GM23338 (cell line): ENCODE data around the gene ABCA4. TPM values are rescaled to one million over a fixed set of nuclear protein-coding genes. Genes with fewer than 3 reads are reported as not detected.

Experiments
- ATAC-seq: fragments of 200-7000 bp; cut with Tn5 transposase; 3 replicates; pipeline ENCODE4 v1.9.1; 2020
- DNase-seq: peaks from one replicate; pipeline ENCODE4 v3.0.0-alpha.2; 2015; ENCODE audit warnings: low spot score
- H2AFZ ChIP-seq: fragments of 200-600 bp; sonication (generic); 2 replicates; pipeline ENCODE4 v1.8.0; 2016; ENCODE audit warnings: antibody characterized with exemption, mild to moderate bottlenecking, moderate library complexity
- H3F3A ChIP-seq: fragments of 200-600 bp; sonication (generic); replicated peaks from 2 replicates; pipeline ENCODE4 v1.8.0; 2017; ENCODE audit warnings: antibody characterized with exemption, mixed run types, low read depth
- H3K27ac ChIP-seq: fragments of 200-600 bp; sonication (generic); 2 replicates; pipeline ENCODE4 v1.6.1; 2016; ENCODE audit warnings: low read depth
- H3K27me3 ChIP-seq: fragments of 200-600 bp; sonication (generic); 2 replicates; pipeline ENCODE4 v1.8.0; 2016; ENCODE audit warnings: mild to moderate bottlenecking, mixed run types, moderate library complexity; ENCODE audit not compliant: insufficient read depth
- H3K36me3 ChIP-seq: fragments of 200-600 bp; sonication (generic); 2 replicates; pipeline ENCODE4 v1.8.0; 2016; ENCODE audit warnings: mild to moderate bottlenecking; ENCODE audit not compliant: insufficient read depth
- H3K4me1 ChIP-seq: fragments of 200-600 bp; sonication (generic); 2 replicates; pipeline ENCODE4 v1.8.0; 2016; ENCODE audit warnings: mild to moderate bottlenecking, moderate library complexity; ENCODE audit not compliant: insufficient read depth
- H3K4me2 ChIP-seq: fragments of 200-600 bp; sonication (generic); 2 replicates; pipeline ENCODE4 v1.7.1; 2017; ENCODE audit warnings: mixed run types
- H3K4me3 ChIP-seq: fragments of 200-600 bp; sonication (generic); 2 replicates; pipeline ENCODE4 v1.6.1; 2016; ENCODE audit warnings: mixed run types
- H3K79me2 ChIP-seq: fragments of 200-600 bp; sonication (generic); replicated peaks from 2 replicates; pipeline ENCODE4 v1.8.0; 2017; ENCODE audit warnings: mild to moderate bottlenecking; ENCODE audit not compliant: insufficient read depth
- H3K9me2 ChIP-seq: fragments of 200-600 bp; sonication (generic); 2 replicates; pipeline ENCODE4 v1.8.0; 2017; ENCODE audit not compliant: insufficient read depth
- H4K20me1 ChIP-seq: fragments of 200-600 bp; sonication (generic); replicated peaks from 2 replicates; pipeline ENCODE4 v1.8.0; 2017; ENCODE audit warnings: mild to moderate bottlenecking; ENCODE audit not compliant: insufficient read depth
- H3K27ac Mint-ChIP-seq: 2 replicates; pipeline ENCODE4 v1.8.0; 2020; ENCODE audit warnings: inconsistent platforms, mild to moderate bottlenecking, moderate library complexity, mixed read lengths
- H3K27me3 Mint-ChIP-seq: 3 replicates; pipeline ENCODE4 v1.8.0; 2022; ENCODE audit warnings: low read depth, mild to moderate bottlenecking, moderate library complexity, mixed read lengths, inconsistent platforms; ENCODE audit not compliant: insufficient read depth, poor library complexity
- H3K36me3 Mint-ChIP-seq: 3 replicates; pipeline ENCODE4 v1.8.0; 2021; ENCODE audit warnings: low read depth, mild to moderate bottlenecking, inconsistent platforms, moderate library complexity, mixed read lengths
- H3K4me1 Mint-ChIP-seq: 3 replicates; pipeline ENCODE4 v1.8.0; 2020; ENCODE audit warnings: mild to moderate bottlenecking, inconsistent platforms, mixed read lengths
- H3K4me3 Mint-ChIP-seq: 3 replicates; pipeline ENCODE4 v1.8.0; 2021; ENCODE audit warnings: moderate library complexity, mild to moderate bottlenecking, inconsistent platforms, mixed read lengths
- H3K9me3 Mint-ChIP-seq: 3 replicates; pipeline ENCODE4 v1.8.0; 2020; ENCODE audit warnings: moderate library complexity, mild to moderate bottlenecking, inconsistent platforms, mixed read lengths
- EZH2 ChIP-seq: fragments of 200-600 bp; sonication (generic); IDR thresholded peaks from one replicate; pipeline ENCODE4 v1.8.0; 2017; ENCODE audit warnings: antibody characterized with exemption, mild to moderate bottlenecking, low read depth; ENCODE audit not compliant: unreplicated experiment
- STAT1 ChIP-seq: IDR thresholded peaks from one replicate; pipeline ENCODE4 v1.6.1; 2016; ENCODE audit warnings: antibody characterized with exemption; ENCODE audit not compliant: unreplicated experiment
- ZNF114 ChIP-seq: fragments of 250-450 bp; sonication (Bioruptor Pico); IDR thresholded peaks from 2 replicates; pipeline ENCODE4 v1.5.0; 2020; ENCODE audit warnings: mild to moderate bottlenecking, moderate library complexity
- ZNF331 ChIP-seq: fragments of 250-450 bp; sonication (Bioruptor Pico); IDR thresholded peaks from 2 replicates; pipeline ENCODE4 v1.5.0; 2020; ENCODE audit warnings: low read depth, mild to moderate bottlenecking, moderate library complexity
- polyA plus RNA-seq: library from polyadenylated mRNA; unstranded; fragments of >200 nt; fragmentation: Nextera tagmentation; extraction: Ambion mirVana; gene quantifications from 2 replicates; pipeline ENCODE4 v1.2.1, GENCODE V29; 2016
- total RNA-seq: library from RNA; depleted of rRNA; stranded (reverse); fragments of >200 nt; shearing (Covaris generic); gene quantifications from 2 replicates; pipeline ENCODE4 v1.2.3, GENCODE V29; 2014
- TF ChIP-seq, protein P1 (sequence below), 2 experiments: fragments of 200-600 bp in 1 of 2; sonication (generic) in 1 of 2; conservative IDR thresholded peaks; 2 replicates each; pipeline versions ENCODE4 v1.5.1 to v1.6.1; 2016 to 2017; ENCODE audit warnings: antibody characterized with exemption in 2 of 2, low read depth in 2 of 2, mild to moderate bottlenecking in 2 of 2, moderate library complexity in 1 of 2
- TF ChIP-seq, protein P2 (sequence below): fragments of 250-450 bp; sonication (Bioruptor Pico); IDR thresholded peaks from 2 replicates; pipeline ENCODE4 v1.5.0; 2020; ENCODE audit warnings: mild to moderate bottlenecking, moderate library complexity
- TF ChIP-seq, protein P3 (sequence below): IDR thresholded peaks from one replicate; pipeline ENCODE4 v1.6.1; 2018; ENCODE audit warnings: antibody characterized with exemption; ENCODE audit not compliant: unreplicated experiment

The ABCA4 gene
- total and polyA plus RNA-seq, 2 experiments from 2014 or later, result not detected

DNA sequence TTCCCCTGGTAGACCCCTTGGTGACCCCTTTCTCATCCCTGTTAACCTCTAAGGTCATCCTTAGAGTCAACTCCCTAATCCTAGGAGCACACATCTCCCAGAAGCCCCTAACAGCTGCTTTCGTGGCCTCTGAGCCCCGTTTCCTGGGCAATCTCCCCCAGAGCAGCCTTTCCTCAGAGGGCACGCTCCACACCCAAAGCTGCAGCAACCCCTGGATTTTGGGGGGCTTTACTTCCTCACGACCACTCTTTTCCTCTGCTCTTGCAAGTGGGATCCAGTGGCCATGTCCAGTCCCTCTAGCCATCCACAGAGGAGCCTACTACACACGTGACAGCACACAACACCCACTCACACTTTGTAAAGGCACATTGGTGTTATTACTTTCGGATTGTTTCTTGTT lies 13.8 kb downstream of the ABCA4 start:
- Histone ChIP-seq H3F3A (no peaks in the 10 kb centered on the region), H3K4me1 (peaks cover 20% of the 10 kb centered on the region), H3K36me3 (no peaks in the 10 kb centered on the region), H2AFZ (no peak overlapping the region), H3K79me2 (no peaks in the 10 kb centered on the region), H3K27me3 (no peaks in the 10 kb centered on the region), H3K9me2 (0 out of 2 replicates have a peak, but pooled peaks cover 3% of the 10 kb centered on the region), H3K4me2 (no peak overlapping the region), H4K20me1 (no peaks in the 10 kb centered on the region), H3K4me3 (no peak overlapping the region), H3K27ac (no peak overlapping the region)
- Mint-ChIP-seq H3K27ac (no peak overlapping the region), H3K9me3 (no peaks in the 10 kb centered on the region; the same call in 2 of the 3 replicates), H3K4me3 (no peak overlapping the region), H3K36me3 (no peaks in the 10 kb centered on the region; the same call in 2 of the 3 replicates), H3K27me3 (peaks cover 14% of the 10 kb centered on the region), H3K4me1 (peaks cover 46% of the 10 kb centered on the region)
- DNase-seq (no peak), ATAC-seq (no peak)
- no peak for TF ChIP-seq ZNF331 (CRISPR knock-in tag)
- TF ChIP-seq, protein P1, sequence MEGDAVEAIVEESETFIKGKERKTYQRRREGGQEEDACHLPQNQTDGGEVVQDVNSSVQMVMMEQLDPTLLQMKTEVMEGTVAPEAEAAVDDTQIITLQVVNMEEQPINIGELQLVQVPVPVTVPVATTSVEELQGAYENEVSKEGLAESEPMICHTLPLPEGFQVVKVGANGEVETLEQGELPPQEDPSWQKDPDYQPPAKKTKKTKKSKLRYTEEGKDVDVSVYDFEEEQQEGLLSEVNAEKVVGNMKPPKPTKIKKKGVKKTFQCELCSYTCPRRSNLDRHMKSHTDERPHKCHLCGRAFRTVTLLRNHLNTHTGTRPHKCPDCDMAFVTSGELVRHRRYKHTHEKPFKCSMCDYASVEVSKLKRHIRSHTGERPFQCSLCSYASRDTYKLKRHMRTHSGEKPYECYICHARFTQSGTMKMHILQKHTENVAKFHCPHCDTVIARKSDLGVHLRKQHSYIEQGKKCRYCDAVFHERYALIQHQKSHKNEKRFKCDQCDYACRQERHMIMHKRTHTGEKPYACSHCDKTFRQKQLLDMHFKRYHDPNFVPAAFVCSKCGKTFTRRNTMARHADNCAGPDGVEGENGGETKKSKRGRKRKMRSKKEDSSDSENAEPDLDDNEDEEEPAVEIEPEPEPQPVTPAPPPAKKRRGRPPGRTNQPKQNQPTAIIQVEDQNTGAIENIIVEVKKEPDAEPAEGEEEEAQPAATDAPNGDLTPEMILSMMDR (conservative IDR thresholded peaks at IDR 0.05; ENCODE audit: low read depth in 2 of 2), result no peak
- no peak for TF ChIP-seq ZNF114 (CRISPR knock-in tag)
- no peak for TF ChIP-seq STAT1

DNA sequence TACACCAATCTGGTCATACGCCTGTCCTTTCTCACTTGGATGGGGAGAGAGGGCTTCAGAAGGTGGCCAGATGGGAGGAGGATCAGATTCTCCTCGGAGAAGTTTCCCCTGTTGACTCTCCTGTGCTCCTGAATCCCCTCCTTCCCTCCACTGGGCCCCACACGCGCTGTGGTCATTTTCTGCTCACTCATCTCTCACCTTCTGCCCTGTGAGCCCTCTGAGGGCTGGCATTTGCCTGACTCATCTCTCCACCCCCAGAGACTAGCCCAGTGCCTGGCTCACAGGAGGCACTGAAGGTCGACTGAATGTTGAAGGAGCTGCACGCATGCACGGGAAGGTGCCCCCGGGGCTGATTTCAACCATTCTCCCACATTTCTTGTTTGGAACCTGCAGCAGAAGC lies 14.2 kb downstream of the ABCA4 start:
- Histone ChIP-seq H3F3A (no peaks in the 10 kb centered on the region), H3K4me1 (peaks cover 18% of the 10 kb centered on the region), H3K9me2 (0 out of 2 replicates have a peak, but pooled peaks cover 3% of the 10 kb centered on the region), H3K79me2 (no peaks in the 10 kb centered on the region), H3K36me3 (no peaks in the 10 kb centered on the region), H3K27me3 (no peaks in the 10 kb centered on the region), H2AFZ (peak overlapping the region; percentile 86; the same call in 1 of the 2 replicates), H3K27ac (no peak overlapping the region), H4K20me1 (no peaks in the 10 kb centered on the region), H3K4me2 (no peak overlapping the region), H3K4me3 (no peak overlapping the region)
- no peak overlapping the region for H3K4me3 Mint-ChIP-seq
- no peak for ATAC-seq
- H3K4me1 Mint-ChIP-seq, result peaks cover 42% of the 10 kb centered on the region
- no peaks in the 10 kb centered on the region; the same call in 2 of the 3 replicates for H3K9me3 Mint-ChIP-seq
- H3K27ac Mint-ChIP-seq, result no peak overlapping the region
- no peak for DNase-seq
- no peaks in the 10 kb centered on the region; the same call in 2 of the 3 replicates for H3K36me3 Mint-ChIP-seq
- peaks cover 14% of the 10 kb centered on the region for H3K27me3 Mint-ChIP-seq
- TF ChIP-seq EZH2, result no peak
- TF ChIP-seq, protein P2, sequence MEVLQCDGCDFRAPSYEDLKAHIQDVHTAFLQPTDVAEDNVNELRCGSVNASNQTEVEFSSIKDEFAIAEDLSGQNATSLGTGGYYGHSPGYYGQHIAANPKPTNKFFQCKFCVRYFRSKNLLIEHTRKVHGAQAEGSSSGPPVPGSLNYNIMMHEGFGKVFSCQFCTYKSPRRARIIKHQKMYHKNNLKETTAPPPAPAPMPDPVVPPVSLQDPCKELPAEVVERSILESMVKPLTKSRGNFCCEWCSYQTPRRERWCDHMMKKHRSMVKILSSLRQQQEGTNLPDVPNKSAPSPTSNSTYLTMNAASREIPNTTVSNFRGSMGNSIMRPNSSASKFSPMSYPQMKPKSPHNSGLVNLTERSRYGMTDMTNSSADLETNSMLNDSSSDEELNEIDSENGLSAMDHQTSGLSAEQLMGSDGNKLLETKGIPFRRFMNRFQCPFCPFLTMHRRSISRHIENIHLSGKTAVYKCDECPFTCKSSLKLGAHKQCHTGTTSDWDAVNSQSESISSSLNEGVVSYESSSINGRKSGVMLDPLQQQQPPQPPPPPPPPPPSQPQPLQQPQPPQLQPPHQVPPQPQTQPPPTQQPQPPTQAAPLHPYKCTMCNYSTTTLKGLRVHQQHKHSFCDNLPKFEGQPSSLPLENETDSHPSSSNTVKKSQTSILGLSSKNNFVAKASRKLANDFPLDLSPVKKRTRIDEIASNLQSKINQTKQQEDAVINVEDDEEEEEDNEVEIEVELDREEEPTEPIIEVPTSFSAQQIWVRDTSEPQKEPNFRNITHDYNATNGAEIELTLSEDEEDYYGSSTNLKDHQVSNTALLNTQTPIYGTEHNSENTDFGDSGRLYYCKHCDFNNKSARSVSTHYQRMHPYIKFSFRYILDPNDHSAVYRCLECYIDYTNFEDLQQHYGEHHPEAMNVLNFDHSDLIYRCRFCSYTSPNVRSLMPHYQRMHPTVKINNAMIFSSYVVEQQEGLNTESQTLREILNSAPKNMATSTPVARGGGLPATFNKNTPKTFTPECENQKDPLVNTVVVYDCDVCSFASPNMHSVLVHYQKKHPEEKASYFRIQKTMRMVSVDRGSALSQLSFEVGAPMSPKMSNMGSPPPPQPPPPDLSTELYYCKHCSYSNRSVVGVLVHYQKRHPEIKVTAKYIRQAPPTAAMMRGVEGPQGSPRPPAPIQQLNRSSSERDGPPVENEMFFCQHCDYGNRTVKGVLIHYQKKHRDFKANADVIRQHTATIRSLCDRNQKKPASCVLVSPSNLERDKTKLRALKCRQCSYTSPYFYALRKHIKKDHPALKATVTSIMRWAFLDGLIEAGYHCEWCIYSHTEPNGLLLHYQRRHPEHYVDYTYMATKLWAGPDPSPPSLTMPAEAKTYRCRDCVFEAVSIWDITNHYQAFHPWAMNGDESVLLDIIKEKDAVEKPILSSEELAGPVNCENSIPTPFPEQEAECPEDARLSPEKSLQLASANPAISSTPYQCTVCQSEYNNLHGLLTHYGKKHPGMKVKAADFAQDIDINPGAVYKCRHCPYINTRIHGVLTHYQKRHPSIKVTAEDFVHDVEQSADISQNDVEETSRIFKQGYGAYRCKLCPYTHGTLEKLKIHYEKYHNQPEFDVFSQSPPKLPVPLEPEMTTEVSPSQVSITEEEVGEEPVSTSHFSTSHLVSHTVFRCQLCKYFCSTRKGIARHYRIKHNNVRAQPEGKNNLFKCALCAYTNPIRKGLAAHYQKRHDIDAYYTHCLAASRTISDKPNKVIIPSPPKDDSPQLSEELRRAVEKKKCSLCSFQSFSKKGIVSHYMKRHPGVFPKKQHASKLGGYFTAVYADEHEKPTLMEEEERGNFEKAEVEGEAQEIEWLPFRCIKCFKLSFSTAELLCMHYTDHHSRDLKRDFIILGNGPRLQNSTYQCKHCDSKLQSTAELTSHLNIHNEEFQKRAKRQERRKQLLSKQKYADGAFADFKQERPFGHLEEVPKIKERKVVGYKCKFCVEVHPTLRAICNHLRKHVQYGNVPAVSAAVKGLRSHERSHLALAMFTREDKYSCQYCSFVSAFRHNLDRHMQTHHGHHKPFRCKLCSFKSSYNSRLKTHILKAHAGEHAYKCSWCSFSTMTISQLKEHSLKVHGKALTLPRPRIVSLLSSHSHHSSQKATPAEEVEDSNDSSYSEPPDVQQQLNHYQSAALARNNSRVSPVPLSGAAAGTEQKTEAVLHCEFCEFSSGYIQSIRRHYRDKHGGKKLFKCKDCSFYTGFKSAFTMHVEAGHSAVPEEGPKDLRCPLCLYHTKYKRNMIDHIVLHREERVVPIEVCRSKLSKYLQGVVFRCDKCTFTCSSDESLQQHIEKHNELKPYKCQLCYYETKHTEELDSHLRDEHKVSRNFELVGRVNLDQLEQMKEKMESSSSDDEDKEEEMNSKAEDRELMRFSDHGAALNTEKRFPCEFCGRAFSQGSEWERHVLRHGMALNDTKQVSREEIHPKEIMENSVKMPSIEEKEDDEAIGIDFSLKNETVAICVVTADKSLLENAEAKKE (CRISPR knock-in tag), result no peak
- TF ChIP-seq, protein P3, sequence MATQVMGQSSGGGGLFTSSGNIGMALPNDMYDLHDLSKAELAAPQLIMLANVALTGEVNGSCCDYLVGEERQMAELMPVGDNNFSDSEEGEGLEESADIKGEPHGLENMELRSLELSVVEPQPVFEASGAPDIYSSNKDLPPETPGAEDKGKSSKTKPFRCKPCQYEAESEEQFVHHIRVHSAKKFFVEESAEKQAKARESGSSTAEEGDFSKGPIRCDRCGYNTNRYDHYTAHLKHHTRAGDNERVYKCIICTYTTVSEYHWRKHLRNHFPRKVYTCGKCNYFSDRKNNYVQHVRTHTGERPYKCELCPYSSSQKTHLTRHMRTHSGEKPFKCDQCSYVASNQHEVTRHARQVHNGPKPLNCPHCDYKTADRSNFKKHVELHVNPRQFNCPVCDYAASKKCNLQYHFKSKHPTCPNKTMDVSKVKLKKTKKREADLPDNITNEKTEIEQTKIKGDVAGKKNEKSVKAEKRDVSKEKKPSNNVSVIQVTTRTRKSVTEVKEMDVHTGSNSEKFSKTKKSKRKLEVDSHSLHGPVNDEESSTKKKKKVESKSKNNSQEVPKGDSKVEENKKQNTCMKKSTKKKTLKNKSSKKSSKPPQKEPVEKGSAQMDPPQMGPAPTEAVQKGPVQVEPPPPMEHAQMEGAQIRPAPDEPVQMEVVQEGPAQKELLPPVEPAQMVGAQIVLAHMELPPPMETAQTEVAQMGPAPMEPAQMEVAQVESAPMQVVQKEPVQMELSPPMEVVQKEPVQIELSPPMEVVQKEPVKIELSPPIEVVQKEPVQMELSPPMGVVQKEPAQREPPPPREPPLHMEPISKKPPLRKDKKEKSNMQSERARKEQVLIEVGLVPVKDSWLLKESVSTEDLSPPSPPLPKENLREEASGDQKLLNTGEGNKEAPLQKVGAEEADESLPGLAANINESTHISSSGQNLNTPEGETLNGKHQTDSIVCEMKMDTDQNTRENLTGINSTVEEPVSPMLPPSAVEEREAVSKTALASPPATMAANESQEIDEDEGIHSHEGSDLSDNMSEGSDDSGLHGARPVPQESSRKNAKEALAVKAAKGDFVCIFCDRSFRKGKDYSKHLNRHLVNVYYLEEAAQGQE, result no peak
- TF ChIP-seq, protein P1 (conservative IDR thresholded peaks at IDR 0.05; ENCODE audit: low read depth in 2 of 2), result no peak
